Activated CD4-positive, alpha-beta T cell treated with anti-CD3 and anti-CD28 coated beads for 4 hours (primary cell): ENCODE results near the gene CFAP70.
A peak's percentile ranks its signal among the peaks of the same experiment; 100 is the strongest.
"Not testable (repeated sequence)": the region's sequence is repeated elsewhere in the genome, so short reads cannot be mapped to it uniquely, and the experiment has no call there.

Experiments
- DNase-seq, 2 donors: peaks; one replicate each; pipeline ENCODE4 v3.0.0-alpha.2; 2020

CFAP70 gene

GRCh38 chr10:73358331-73359279 is at the start of gene CFAP70:
TSS of gene CFAP70 (minus strand) at chr10:73358864. CDS start at chr10:73354796, 4,068 bp downstream.
- peak; percentile 88 to 89 for DNase-seq

GRCh38 chr10:73408061-73408460 is 49.4 kb upstream of the CFAP70 start:
- DNase-seq, result no peak

DNA sequence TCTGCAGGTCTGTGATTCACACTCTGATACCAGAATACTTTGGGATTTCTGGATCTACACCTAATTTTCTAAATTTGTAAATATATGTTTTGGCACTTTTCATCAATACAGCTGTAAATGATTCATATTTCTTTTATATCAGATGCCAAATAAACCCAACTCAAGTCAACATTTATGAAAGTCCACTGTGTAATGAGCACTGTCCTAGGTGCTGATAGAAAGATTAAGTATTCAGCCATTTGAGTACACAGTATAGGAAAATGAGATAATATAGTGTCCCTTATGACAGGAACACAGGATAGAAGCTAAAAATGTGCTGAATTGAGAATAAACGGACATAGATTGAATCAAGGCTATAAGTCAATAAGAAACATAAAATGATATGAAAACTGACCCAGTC is 48.8 kb upstream of the CFAP70 start:
- no peak for DNase-seq

DNA sequence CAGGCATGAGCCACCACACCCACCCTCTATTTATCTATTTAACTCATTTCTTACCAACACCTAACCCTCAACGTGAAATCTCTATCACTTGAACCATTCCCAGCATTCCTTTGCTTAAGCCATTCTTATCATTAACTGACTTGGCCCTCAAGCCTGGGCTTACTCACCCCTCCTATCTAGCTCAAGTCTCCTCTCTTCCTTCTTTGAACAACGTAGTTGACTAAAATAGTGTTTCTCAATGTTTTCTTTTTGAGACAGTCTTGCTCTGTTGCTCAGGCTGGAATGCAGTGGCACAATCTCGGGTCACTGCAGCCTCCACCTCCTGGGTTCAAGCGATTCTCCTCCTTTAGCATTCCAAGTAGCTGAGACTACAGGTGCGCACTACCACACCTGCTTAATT is 48.2 kb upstream of the CFAP70 start:
- no peak for DNase-seq

- no peak for DNase-seq
These were observed 46.9 kb upstream of the CFAP70 start for GRCh38 chr10:73405556-73405955.

- DNase-seq, result no peak
These were observed 46.0 kb upstream of the CFAP70 start for GRCh38 chr10:73404690-73405089.

GRCh38 chr10:73401636-73402035 is 43.0 kb upstream of the CFAP70 start:
- no peak for DNase-seq

DNA sequence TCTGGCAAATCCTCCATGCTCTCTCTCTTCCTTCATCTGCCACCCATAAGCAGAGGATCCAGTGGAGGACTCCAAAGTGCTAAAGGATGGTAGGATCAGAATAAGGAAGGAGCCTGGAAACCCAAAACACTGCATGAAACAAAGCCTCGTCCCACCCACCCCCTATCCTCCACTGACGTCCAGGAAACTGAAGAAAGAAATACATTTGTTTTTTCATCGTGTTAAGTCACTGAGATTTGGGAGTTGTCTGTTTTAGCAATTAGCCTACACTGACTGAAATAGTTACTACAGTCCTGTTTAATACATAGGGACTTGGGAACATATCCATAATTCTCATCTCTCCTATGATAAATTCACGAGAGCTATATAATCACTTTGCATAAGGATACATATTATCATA is 40.4 kb upstream of the CFAP70 start:
- DNase-seq, result no peak

- DNase-seq, result no peak
These were observed 39.4 kb upstream of the CFAP70 start for GRCh38 chr10:73398024-73398423.

DNA sequence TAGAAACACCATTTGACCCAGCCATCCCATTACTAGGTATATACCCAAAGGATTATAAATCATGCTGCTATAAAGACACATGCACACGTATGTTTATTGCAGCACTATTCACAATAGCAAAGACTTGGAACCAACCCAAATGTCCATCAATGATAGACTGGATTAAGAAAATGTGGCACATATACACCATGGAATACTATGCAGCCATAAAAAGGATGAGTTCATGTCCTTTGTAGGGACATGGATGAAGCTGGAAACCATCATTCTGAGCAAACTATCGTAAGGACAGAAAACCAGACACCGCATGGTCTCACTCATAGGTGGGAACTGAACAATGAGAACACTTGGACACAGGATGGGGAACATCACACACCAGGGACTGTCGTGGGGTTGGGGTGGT is 35.7 kb upstream of the CFAP70 start:
- DNase-seq, result not testable (repeated sequence)

GRCh38 chr10:73388228-73388627 is 29.6 kb upstream of the CFAP70 start:
- DNase-seq, result no peak

DNA sequence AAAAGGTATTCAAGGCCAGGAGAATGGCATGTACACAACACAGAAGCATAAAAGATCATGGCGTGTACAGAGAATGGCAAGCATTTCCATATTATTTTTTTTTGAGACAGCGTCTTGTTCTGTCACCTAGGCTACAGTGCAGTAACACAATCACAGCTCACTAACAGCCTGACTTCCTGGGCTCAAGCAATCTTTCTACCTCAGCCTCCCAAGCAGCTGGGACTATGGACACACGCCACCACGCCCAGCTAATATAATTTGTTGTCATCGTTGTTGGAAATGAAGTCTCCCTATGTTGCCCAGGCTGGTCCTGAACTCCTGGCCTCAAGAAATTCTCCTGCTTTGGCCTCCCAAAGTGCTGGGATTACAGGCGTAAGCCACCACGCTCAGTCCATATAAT is 27.9 kb upstream of the CFAP70 start:
- DNase-seq, result no peak

GRCh38 chr10:73379064-73379748 is 20.5 kb upstream of the CFAP70 start:
- DNase-seq, result no peak

DNA sequence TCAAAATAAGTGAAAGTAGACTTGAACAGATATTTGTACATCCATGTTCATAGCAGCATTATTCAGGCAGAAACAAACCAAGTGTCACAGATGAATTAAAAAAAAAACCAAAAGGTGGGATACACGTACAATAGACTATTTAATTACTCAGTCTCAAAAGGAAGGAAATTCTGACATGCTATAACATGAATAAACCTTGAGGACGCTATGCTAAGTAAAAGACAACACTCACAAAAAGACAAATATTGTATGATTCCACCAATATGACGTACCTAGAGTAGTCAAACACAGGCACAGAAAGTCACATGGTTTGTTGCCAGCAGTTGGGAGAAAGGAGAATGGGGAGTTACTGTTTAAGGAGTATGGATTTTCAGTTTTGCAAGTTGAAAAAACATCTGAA is 18.0 kb upstream of the CFAP70 start:
- no peak for DNase-seq

DNA sequence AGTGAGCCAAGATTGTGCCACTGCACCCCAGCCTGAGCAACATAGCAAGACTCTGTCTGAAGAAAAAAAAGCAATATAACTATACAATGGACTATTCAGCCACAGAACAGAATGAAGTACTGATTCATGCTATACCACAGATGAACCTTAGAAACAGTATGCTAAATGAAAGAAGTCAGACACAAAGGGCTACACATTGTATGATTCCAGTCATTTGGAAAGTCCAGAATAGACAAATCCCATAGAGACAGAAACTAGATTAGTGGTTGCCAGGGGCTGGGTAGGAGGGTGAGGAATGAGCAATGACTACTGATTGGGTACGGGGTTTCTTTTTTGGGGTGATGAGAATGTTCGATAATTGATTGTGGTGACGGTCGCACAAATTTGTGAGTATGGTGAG is 9.6 kb upstream of the CFAP70 start:
- no peak for DNase-seq

DNA sequence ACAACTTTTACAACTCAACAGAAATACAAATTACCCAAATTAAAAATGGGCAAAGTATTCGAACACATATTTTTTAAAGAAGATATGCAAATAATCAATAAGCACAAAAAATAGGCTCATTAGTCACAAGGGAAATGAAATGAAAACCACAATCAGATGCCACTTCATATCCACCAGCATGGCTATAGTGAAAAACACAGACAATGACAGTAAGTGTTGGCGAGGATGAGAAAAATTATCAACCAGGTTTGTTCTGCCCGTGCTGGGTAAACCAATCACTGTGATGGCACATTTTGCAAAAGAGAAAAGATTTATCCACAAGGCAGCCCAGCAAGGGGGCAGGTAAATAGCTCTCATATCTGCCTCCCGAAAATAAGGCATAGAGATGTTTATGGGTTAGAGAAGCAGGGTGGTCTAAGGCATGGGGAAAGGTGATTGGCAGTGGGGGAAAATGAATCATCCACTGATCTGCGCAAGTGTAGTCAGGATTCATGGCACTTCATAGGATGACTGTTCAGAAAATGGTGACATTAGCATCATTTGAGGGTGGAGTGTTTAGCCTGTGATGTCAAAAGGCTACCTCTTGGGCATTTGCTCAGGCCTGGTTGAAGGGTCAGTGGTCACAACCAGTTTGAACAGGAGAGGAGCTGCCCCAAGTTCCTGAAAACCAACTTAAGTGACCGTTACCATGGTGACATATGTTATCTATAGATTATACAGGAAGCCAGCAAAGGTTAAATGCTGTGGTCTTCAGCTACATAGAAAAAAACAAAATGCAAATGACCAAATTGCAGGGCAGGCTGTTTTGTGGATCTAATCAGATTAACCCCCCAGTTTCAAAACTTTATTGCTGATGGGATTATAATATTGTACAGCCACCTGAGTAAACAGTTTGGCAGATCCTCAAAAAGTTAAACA is 8.0 kb upstream of the CFAP70 start:
- DNase-seq, result no peak

- no peak for DNase-seq
These were observed 6.3 kb upstream of the CFAP70 start for GRCh38 chr10:73364964-73365363.

- DNase-seq, result no peak
These were observed 828 bp upstream of the CFAP70 start for GRCh38 chr10:73359492-73359891.

- DNase-seq, result no peak
These were observed 843 bp downstream of the CFAP70 start for GRCh38 chr10:73357821-73358220.

DNA sequence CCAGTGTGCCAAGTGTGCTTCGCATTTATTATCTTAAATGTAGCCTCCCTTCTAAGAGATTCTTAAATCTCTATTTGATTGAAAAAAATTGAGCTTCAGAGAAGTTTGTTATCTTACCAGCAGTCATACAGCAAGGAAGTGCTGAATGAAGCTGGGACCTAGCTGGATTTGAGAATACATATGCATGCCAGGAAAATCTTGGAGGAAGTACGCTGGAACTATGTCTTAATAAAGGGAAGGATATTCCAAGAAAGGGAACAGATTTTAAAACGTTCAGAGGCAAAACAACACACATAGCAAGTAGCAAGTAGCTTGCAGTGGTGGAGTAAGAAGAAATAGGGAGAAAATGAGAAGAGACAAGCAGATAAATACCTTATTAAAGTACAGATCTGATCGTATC is 1.5 kb downstream of the CFAP70 start:
- DNase-seq, result no peak

DNA sequence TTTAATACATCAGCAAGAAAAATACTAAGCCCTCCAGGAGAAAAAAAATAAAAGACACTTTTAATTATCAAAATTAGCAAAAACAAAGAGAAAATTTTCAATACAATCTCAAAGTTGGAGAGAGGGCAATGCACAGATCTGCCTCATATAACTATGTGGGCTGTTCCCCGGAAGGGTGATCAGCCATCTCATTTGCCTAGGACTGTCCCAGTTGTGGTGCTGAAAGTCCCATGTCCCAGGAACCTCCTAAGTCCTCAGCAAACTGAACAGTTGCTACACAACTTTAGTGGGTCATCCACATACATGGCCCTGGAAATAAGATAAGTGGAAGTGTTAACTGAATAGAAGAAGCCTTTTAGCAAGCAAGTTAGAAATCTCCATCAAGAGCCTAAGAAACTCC is 14.4 kb downstream of the CFAP70 start:
- DNase-seq, result no peak

GRCh38 chr10:73340121-73340520 is 18.5 kb downstream of the CFAP70 start:
- DNase-seq, result no peak

- DNase-seq, result no peak
These were observed 19.2 kb downstream of the CFAP70 start for GRCh38 chr10:73339436-73339835.
